GM21526 (cell line): ENCODE data around the gene SHROOM1.

Experiments used
- ATAC-seq: cut with Tn5 transposase; IDR thresholded peaks from one replicate; pipeline ENCODE4 v1.9.1; 2021; ENCODE audit warnings: moderate library complexity; ENCODE audit not compliant: unreplicated experiment, low FRiP score

SHROOM1 gene

GRCh38 chr5:132779961-132780360, 50.5 kb downstream of the SHROOM1 start:
- ATAC-seq: no peak

DNA sequence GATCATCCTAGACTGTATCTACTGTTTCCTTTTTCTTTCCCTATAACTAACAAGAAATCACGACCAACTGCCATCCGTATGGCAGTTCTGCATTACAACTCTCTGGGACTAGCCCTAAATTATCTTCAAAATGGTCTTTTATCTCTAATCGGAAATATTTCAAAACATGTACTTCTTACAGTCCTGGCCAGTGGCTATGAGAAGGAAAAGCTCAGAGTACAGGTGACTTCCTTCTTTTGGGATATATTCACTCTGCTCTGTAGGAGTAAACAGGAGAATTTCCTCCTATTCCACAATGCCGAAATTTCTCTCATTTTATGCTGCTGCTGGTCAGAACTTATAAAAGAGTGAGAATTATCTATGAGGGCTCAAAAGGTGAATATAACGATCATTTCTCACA, 51.6 kb downstream of the SHROOM1 start:
- ATAC-seq: no peak

GRCh38 chr5:132778129-132778528, 52.3 kb downstream of the SHROOM1 start:
- no peak for ATAC-seq

GRCh38 chr5:132777209-132778069, 53.0 kb downstream of the SHROOM1 start, which contains the start of gene SEPTIN8:
Gene SEPTIN8 (minus strand): TSS chr5:132777239. CDS start chr5:132777137, 102 bp downstream.
- no peak for ATAC-seq

- no peak for ATAC-seq
These were observed 53.6 kb downstream of the SHROOM1 start for GRCh38 chr5:132776938-132777208.

DNA sequence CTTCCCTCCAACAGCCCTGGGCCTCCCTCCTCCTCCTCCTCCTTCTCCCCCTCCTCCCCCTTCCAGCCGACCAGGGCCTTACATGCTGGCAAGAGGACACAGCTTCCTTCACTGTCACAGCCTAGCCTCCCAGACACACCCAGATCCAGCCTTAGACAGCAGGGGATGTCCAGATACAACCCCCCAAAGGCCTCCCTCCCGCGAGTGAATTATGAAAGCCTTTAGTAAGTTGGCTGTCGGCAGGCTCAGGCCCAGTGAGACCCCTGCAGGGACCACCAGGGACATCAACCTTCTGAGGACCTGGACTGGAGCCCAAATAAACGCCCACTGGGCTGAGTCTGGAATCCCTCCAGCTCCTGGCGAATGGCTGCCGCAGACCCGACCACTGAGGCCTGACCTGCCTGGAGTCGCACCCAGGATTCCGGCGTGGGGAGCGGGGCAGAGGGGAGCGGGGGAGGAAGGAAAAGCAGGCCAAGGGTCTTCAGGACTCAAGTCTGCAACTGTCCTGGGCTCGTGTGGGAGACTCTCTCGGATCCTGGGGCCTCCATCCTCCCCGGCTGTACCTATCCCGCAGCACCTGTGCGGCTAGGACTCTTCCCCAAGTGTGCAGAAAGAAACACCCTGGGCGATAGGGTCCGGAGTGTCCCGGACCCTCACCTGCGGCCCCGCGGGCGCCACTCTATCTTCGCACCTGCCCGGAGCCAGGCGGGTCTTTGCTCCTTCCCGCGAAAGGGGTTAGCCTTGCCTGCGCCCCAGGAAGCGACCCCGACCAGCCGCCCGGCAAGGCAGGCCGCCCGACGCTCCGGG, 54.1 kb downstream of the SHROOM1 start:
- ATAC-seq: no peak

GRCh38 chr5:132775476-132775961, 54.9 kb downstream of the SHROOM1 start:
- no peak for ATAC-seq

DNA sequence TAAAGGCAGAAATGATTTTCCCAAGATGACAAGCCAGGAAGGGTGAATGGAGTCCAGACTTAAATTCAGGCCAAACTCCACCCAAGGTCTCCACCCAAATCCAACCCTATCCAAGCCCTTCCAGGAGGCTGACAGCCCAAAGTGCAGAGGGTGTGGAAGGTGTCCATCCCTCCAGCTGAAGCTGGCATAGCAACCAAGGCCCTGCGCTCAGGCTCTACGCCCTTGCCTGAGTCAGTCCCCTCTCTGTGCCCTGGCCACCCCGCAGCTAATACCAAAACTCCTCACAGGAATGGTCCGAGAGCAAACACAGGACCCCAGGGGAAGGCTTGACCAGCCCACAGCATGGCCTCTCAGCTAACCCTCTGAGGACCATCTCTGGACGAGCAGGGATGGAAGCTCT, 55.6 kb downstream of the SHROOM1 start:
- ATAC-seq: no peak

DNA sequence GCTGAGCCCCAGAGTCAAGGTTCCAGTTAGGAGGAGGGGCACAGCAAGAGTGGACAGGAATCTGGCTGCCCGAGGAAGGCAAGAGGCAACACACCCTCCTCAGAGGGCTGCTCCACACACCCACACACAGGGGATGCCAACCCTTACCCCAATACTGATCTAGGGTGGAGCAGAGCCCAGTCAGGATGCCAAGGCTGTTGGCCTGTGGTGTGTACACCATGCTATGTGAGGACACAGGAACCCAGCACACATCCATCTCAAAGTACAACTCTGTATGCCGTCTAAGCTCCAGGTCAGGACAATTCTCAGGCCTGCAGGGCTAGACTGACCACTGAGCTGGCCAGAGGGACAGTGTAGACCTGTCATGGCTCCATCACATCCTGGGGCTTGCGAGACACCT, 56.0 kb downstream of the SHROOM1 start:
- no peak for ATAC-seq

GRCh38 chr5:132773601-132774355, 56.7 kb downstream of the SHROOM1 start:
- no peak for ATAC-seq

GRCh38 chr5:132773114-132773513, 57.3 kb downstream of the SHROOM1 start:
- ATAC-seq: no peak

DNA sequence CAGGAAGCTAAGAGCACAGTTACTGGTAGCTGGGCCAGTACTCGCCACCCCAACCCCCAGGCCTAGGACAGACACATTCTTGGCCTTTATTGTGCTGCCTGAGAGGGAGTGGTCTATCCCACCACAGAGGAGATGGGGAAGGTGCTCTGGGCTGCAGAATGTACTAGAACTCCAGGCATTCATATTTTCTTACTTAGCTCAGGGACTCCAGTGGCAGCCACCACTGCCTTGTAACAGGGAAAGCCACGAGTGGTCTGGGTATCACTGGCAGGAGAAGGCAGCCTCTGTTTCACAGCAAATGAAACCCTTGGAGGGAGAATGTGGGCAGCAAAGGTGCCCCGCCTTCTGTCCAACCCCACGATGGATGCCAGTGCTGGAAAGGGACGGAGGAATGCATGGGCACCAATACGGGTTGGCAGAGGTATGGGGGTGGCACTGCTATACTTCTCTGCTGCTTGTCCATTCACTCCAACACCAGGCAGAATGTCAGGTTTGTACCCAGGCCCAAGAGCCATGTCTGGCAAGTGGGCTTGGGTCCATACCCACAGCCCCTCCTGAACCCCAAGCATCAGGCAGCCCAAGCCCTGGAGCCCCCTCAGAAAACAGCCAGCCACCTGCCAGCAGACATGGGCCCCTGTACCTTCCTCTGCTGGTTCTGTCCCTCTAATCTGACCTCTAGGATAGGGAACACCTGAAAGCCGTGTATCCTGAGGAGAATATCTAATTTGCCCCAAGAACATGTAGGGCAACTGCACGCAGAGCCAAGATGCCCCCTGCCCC, 58.0 kb downstream of the SHROOM1 start:
- no peak for ATAC-seq
